GM12878 (cell line): Measurements from ENCODE around the gene PIP5KL1. TPM values are rescaled to one million over a fixed set of nuclear protein-coding genes. Genes with fewer than 3 reads are reported as not detected.

ENCODE experiments used
- ATAC-seq: fragments of 200-7000 bp; cut with Tn5 transposase; 3 replicates; pipeline ENCODE4 v1.9.1; 2020; ENCODE audit warnings: mild to moderate bottlenecking, moderate library complexity
- BruUV-seq: library from RNA; stranded (reverse); fragments of 400-500 nt; replicated peaks from 2 replicates; lab custom pipeline; 2021; lab: Mats Ljungman, UMichigan
- CTCF ChIA-PET: fragments of 300-600 bp; sonication (Branson Sonifier 250); formaldehyde crosslinking; extraction: SDS; loops from one replicate; lab custom pipeline; 2021; ENCODE audit warnings: inconsistent platforms; lab: Yijun Ruan, JAX
- POLR2A ChIA-PET: fragments of 350-600 bp; formaldehyde crosslinking; extraction: SDS; loops from one replicate; lab custom pipeline; 2021; ENCODE audit warnings: inconsistent platforms; lab: Charles Lee
- RAD21 ChIA-PET: fragments of 300-600 bp; sonication (Branson Sonifier 250); formaldehyde crosslinking; loops from one replicate; lab custom pipeline; 2023; ENCODE audit warnings: antibody characterized with exemption; ENCODE audit not compliant: unreplicated experiment; lab: Charles Lee
- SMC1A ChIA-PET: fragments of 300-600 bp; sonication (Branson Sonifier 250); formaldehyde crosslinking; loops from one replicate; lab custom pipeline; 2023; ENCODE audit not compliant: unreplicated experiment, uncharacterized antibody; lab: Charles Lee
- DNase-seq: peaks from one replicate; pipeline ENCODE4 v3.0.0-alpha.2; 2011; ENCODE audit warnings: low read depth, low spot score
- FAIRE-seq: peaks from 3 replicates; lab custom pipeline; 2011; peaks lifted over from hg19 to GRCh38; lab: Jason Lieb, UNC
- H2AFZ ChIP-seq: 2 replicates; pipeline ENCODE4 v1.6.0; 2011; ENCODE audit warnings: low read depth, low read length, control low read depth; ENCODE audit not compliant: control insufficient read depth
- H3K27ac ChIP-seq: 2 replicates; pipeline ENCODE4 v1.5.1; 2011; ENCODE audit warnings: control low read depth; ENCODE audit not compliant: control insufficient read depth, insufficient read depth
- H3K27me3 ChIP-seq, 2 experiments: replicated peaks in 1 of 2; 2 replicates each; pipeline versions ENCODE4 v1.6.0 to v1.6.1; 2011; ENCODE audit warnings: low read length in 1 of 2; ENCODE audit not compliant: control insufficient read depth in 2 of 2, insufficient read depth in 2 of 2
- H3K36me3 ChIP-seq, 2 experiments: 2 replicates each; pipeline ENCODE4 v1.5.1; 2011; ENCODE audit warnings: low read length in 1 of 2; ENCODE audit not compliant: control insufficient read depth in 2 of 2, insufficient read depth in 2 of 2
- H3K4me1 ChIP-seq: 2 replicates; pipeline ENCODE4 v1.6.1; 2011; ENCODE audit warnings: mild to moderate bottlenecking, low read length, moderate library complexity, mixed read lengths; ENCODE audit not compliant: control insufficient read depth, insufficient read depth
- H3K4me2 ChIP-seq: 2 replicates; pipeline ENCODE4 v1.6.0; 2011; ENCODE audit warnings: control low read depth; ENCODE audit not compliant: control insufficient read depth, insufficient read depth
- H3K4me3 ChIP-seq: fragments of 200-600 bp; sonication (generic); 2 replicates; pipeline ENCODE4 v1.5.1; 2016
- H3K79me2 ChIP-seq: 2 replicates; pipeline ENCODE4 v1.6.0; 2011; ENCODE audit warnings: low read length; ENCODE audit not compliant: control insufficient read depth, insufficient read depth
- H3K9ac ChIP-seq: 2 replicates; pipeline ENCODE4 v1.8.0; 2011; ENCODE audit warnings: low read length, control low read depth, mixed read lengths; ENCODE audit not compliant: control insufficient read depth, insufficient read depth
- H3K9me3 ChIP-seq: replicated peaks from 3 replicates; pipeline ENCODE4 v1.5.1; 2011; ENCODE audit warnings: mild to moderate bottlenecking, low read length; ENCODE audit not compliant: control insufficient read depth, insufficient read depth
- H4K20me1 ChIP-seq: 2 replicates; pipeline ENCODE4 v1.6.0; 2011; ENCODE audit not compliant: control insufficient read depth, insufficient read depth
- HCFC1 ChIP-seq: fragments of 150-350 bp; IDR thresholded peaks from 2 replicates; pipeline ENCODE4 v1.6.1; 2014; ENCODE audit warnings: low read length
- NFYB ChIP-seq: IDR thresholded peaks from 2 replicates; pipeline ENCODE4 v1.6.1; 2011; ENCODE audit warnings: low read depth, mild to moderate bottlenecking, low read length, improper control_type of control experiment, moderate library complexity; ENCODE audit not compliant: insufficient read depth
- POLR2A ChIP-seq: IDR thresholded peaks from 2 replicates; pipeline ENCODE4 v1.6.1; 2011; ENCODE audit warnings: low read depth, mild to moderate bottlenecking, low read length
- SPI1 ChIP-seq: IDR thresholded peaks from 2 replicates; pipeline ENCODE4 v1.6.1; 2011; ENCODE audit warnings: low read depth, mild to moderate bottlenecking, low read length, moderate library complexity, borderline replicate concordance; ENCODE audit not compliant: insufficient read depth
- WGBS: methylation state at CpG from one replicate; pipeline ENCODE4 v1.1.6; 2016; ENCODE audit warnings: low lambda C conversion rate; ENCODE audit not compliant: insufficient replicate concordance, insufficient coverage; ENCODE audit errors: missing lambda C conversion rate; 5-methylcytosine and 5-hydroxymethylcytosine counted together
- in situ Hi-C: fragments of 300-500 bp; cut with MboI; formaldehyde crosslinking; loops from 9 replicates; pipeline ENCODE4 v1.14.3; 2018; ENCODE audit warnings: mixed read lengths
- intact Hi-C: fragments of 100-400 bp; cut with micrococcal nuclease; formaldehyde crosslinking; loops from one replicate; pipeline ENCODE4 v1.14.2; 2022; ENCODE audit not compliant: unreplicated experiment
- polyA plus RNA-seq, 11 experiments: library from polyadenylated mRNA; depleted of rRNA in 4 of 11; unstranded in 6 of 11; stranded (reverse) in 5 of 11; fragments of >200 nt; fragmentation: Nextera tagmentation in 4 of 11; fragmentation: Illumina TruSeq in 1 of 11; extraction: Ambion mirVana in 4 of 11; extraction: Trizol in 1 of 11; gene quantifications; 1 replicate in 1 of 11; 2 replicates in 10 of 11; pipeline versions ENCODE4 v1.2.1 to v1.2.3, GENCODE V29; 2011 to 2016; ENCODE audit warnings: inconsistent platforms in 2 of 11, missing spikeins in 2 of 11, low read depth in 1 of 11
- total RNA-seq, 4 experiments: library from RNA; depleted of rRNA in 3 of 4; stranded (reverse); fragments of >200 nt in 3 of 4; fragmentation: Illumina TruSeq in 1 of 4; extraction: Trizol in 1 of 4; gene quantifications; 2 replicates each; pipeline versions ENCODE4 v1.2.1 to v1.2.3, GENCODE V29; 2013 to 2021
- TF ChIP-seq, protein P1 (sequence below): fragments of 450-650 bp; formaldehyde crosslinking; IDR thresholded peaks from 2 replicates; pipeline ENCODE4 v1.4.0; 2020; ENCODE audit warnings: mild to moderate bottlenecking, moderate library complexity

PIP5KL1 gene
- total and polyA plus RNA-seq, 10 of the 15 experiments (the other 5 are each of a cell fraction or from before 2014, with no cell fraction given): 0.04 to 0.67 (median 0.43) TPM; not detected in 2

- ChIA-PET RAD21 (interaction anchor here (1.7 kb wide), 1 partner anchor 201 kb away, joined by 4 read pairs; the partner anchor contains the start of gene TOR2A), CTCF (interaction anchor here (1.6 to 2.1 kb wide), 2 partner anchors 16 to 99 kb away, joined by 5 to 6 read pairs; no protein-coding TSS in a partner anchor), POLR2A (interaction anchor here (0.6 kb wide), 1 partner anchor 33 kb away, joined by 6 read pairs; no protein-coding TSS in a partner anchor), SMC1A (no interaction called here)
- Histone ChIP-seq H3K36me3 (peaks cover 0 to 2% of the 10 kb centered on the region in 2 experiments; a peak in 2 of 4 replicates), H3K27me3 (no peaks in the 10 kb centered on the region), H2AFZ (no peak overlapping the region), H3K4me3 (peak overlapping the region; percentile 95), H4K20me1 (no peaks in the 10 kb centered on the region), H3K79me2 (peaks cover 22% of the 10 kb centered on the region), H3K4me1 (peaks cover 16% of the 10 kb centered on the region), H3K4me2 (peak overlapping the region; percentile 95), H3K9ac (no peak overlapping the region), H3K9me3 (no peaks in the 10 kb centered on the region), H3K27ac (no peak overlapping the region)
- intact Hi-C loops: no loop called here
- 28% methylated on average over 4 of the region's 4 CpGs for WGBS
- FAIRE-seq (no peak), ATAC-seq (no peak), DNase-seq (no peak)
- BruUV-seq: no TSS peak
- in situ Hi-C loops: no loop called here
- 0 out of 2 replicates have a peak, but pooled peaks have one; percentile 16 for TF ChIP-seq POLR2A
- no peak for TF ChIP-seq HCFC1
Measured at GRCh38 chr9:127935765-127936221, 5.2 kb upstream of the PIP5KL1 start.

DNA sequence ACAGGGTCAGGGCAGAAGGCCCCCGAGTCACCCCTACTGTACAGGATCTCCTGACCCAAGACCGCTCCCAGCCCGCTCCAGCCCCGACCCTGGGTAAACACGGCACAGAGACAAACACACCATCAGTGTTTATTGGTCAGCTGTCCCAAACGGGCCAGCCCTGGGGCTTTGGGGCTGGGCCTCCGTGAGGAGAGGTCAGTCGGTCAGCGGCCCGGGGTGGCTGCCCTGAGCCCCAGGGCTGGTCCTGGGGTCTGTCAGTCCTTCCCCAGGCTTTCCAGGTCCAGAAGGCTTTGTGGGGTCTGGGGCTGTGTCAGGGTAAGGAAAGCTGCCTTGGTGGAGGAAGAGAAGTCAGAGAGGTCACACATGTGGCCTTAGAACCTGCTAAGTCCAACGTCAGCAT is 4.4 kb upstream of the PIP5KL1 start:
- Histone ChIP-seq H3K9ac (no peak overlapping the region), H3K4me2 (peak overlapping the region; percentile 34; the same call in 1 of the 2 replicates), H3K27ac (no peak overlapping the region), H3K4me3 (no peak overlapping the region), H2AFZ (no peak overlapping the region), H3K79me2 (peaks cover 22% of the 10 kb centered on the region), H4K20me1 (no peaks in the 10 kb centered on the region), H3K27me3 (no peaks in the 10 kb centered on the region), H3K4me1 (peaks cover 18% of the 10 kb centered on the region), H3K36me3 (peaks cover 0 to 2% of the 10 kb centered on the region in 2 experiments; a peak in 2 of 4 replicates), H3K9me3 (no peaks in the 10 kb centered on the region)
- intact Hi-C loops: no loop called here
- ChIA-PET POLR2A (no interaction called here), RAD21 (no interaction called here), CTCF (interaction anchor here (1.3 to 2.1 kb wide), 3 partner anchors 9 to 99 kb away, joined by 4 to 6 read pairs (median 5); no protein-coding TSS in a partner anchor), SMC1A (no interaction called here)
- ATAC-seq: no peak
- FAIRE-seq: no peak
- DNase-seq: no peak
- 70% methylated on average over 11 of the region's 11 CpGs for WGBS
- TF ChIP-seq SPI1 (peak; percentile 20; the same call in 1 of the 2 replicates), NFYB (no peak)
- TF ChIP-seq, protein P1, sequence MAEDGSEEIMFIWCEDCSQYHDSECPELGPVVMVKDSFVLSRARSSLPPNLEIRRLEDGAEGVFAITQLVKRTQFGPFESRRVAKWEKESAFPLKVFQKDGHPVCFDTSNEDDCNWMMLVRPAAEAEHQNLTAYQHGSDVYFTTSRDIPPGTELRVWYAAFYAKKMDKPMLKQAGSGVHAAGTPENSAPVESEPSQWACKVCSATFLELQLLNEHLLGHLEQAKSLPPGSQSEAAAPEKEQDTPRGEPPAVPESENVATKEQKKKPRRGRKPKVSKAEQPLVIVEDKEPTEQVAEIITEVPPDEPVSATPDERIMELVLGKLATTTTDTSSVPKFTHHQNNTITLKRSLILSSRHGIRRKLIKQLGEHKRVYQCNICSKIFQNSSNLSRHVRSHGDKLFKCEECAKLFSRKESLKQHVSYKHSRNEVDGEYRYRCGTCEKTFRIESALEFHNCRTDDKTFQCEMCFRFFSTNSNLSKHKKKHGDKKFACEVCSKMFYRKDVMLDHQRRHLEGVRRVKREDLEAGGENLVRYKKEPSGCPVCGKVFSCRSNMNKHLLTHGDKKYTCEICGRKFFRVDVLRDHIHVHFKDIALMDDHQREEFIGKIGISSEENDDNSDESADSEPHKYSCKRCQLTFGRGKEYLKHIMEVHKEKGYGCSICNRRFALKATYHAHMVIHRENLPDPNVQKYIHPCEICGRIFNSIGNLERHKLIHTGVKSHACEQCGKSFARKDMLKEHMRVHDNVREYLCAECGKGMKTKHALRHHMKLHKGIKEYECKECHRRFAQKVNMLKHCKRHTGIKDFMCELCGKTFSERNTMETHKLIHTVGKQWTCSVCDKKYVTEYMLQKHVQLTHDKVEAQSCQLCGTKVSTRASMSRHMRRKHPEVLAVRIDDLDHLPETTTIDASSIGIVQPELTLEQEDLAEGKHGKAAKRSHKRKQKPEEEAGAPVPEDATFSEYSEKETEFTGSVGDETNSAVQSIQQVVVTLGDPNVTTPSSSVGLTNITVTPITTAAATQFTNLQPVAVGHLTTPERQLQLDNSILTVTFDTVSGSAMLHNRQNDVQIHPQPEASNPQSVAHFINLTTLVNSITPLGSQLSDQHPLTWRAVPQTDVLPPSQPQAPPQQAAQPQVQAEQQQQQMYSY (CRISPR knock-in tag): no peak
- in situ Hi-C loops: no loop called here
- no TSS peak for BruUV-seq
